HEK293 (cell line): Measurements from ENCODE around the gene AFDN.

Experiments used
- CTCF ChIA-PET: fragments of 350-600 bp; formaldehyde crosslinking; extraction: SDS; loops from one replicate; lab custom pipeline; 2021; ENCODE audit warnings: antibody characterized with exemption; lab: Yijun Ruan, JAX
- POLR2A ChIA-PET: fragments of 300-600 bp; formaldehyde crosslinking; extraction: SDS; loops from one replicate; lab custom pipeline; 2020; ENCODE audit warnings: antibody characterized with exemption, inconsistent platforms; lab: Yijun Ruan, JAX
- H3K27ac ChIP-seq: fragments of 200-500 bp; sonication (Bioruptor generic); 2 replicates; pipeline ENCODE4 v1.5.1; 2014; ENCODE audit warnings: low read depth, low read length, control low read depth, inconsistent platforms; ENCODE audit errors: extremely low read depth
- H3K36me3 ChIP-seq, 2 experiments: fragments of 200-500 bp in 1 of 2; sonication (Bioruptor generic) in 1 of 2; 1 replicate in 1 of 2; 2 replicates in 1 of 2; pipeline ENCODE4 v1.5.1; 2014 to 2017; ENCODE audit warnings: inconsistent platforms in 2 of 2, low read length in 2 of 2; ENCODE audit not compliant: control insufficient read depth in 2 of 2, insufficient read depth in 1 of 2
- H3K4me1 ChIP-seq: fragments of 200-500 bp; sonication (Bioruptor generic); 2 replicates; pipeline ENCODE4 v1.5.1; 2014; ENCODE audit warnings: mild to moderate bottlenecking, low read length, inconsistent platforms; ENCODE audit not compliant: control insufficient read depth, insufficient read depth
- H3K4me3 ChIP-seq: 2 replicates; pipeline ENCODE4 v1.5.1; 2011; ENCODE audit warnings: low read depth, mild to moderate bottlenecking, control low read depth, low read length, moderate library complexity
- H3K9me3 ChIP-seq: fragments of 200-500 bp; sonication (Bioruptor generic); 2 replicates; pipeline ENCODE4 v1.5.1; 2014; ENCODE audit warnings: low read depth, low read length, inconsistent platforms; ENCODE audit not compliant: control insufficient read depth, insufficient read depth
- KLF10 ChIP-seq: fragments of 450-650 bp; IDR thresholded peaks from 2 replicates; pipeline ENCODE4 v1.5.1; 2018; ENCODE audit warnings: missing biosample characterization, mild to moderate bottlenecking, missing genetic modification characterization
- MZF1 ChIP-seq: fragments of 450-650 bp; formaldehyde crosslinking; IDR thresholded peaks from 2 replicates; pipeline ENCODE4 v1.5.1; 2017; ENCODE audit warnings: missing biosample characterization, missing genetic modification characterization, borderline replicate concordance
- REST ChIP-seq: fragments of 450-650 bp; formaldehyde crosslinking; IDR thresholded peaks from 2 replicates; pipeline ENCODE4 v1.5.1; 2016; ENCODE audit warnings: missing biosample characterization, missing genetic modification characterization
- TSHZ1 ChIP-seq: fragments of 450-650 bp; formaldehyde crosslinking; IDR thresholded peaks from 2 replicates; pipeline ENCODE4 v1.5.1; 2016; ENCODE audit warnings: missing biosample characterization, missing genetic modification characterization, borderline replicate concordance
- YY1 ChIP-seq: fragments of 450-650 bp; formaldehyde crosslinking; IDR thresholded peaks from 2 replicates; pipeline ENCODE4 v1.5.1; 2018; ENCODE audit warnings: missing biosample characterization, missing genetic modification characterization
- ZBTB1 ChIP-seq: fragments of 450-650 bp; formaldehyde crosslinking; IDR thresholded peaks from 2 replicates; pipeline ENCODE4 v1.5.1; 2016; ENCODE audit warnings: missing biosample characterization, missing genetic modification characterization
- ZBTB21 ChIP-seq: fragments of 450-650 bp; formaldehyde crosslinking; IDR thresholded peaks from 2 replicates; pipeline ENCODE4 v1.5.1; 2017; ENCODE audit warnings: missing biosample characterization, missing genetic modification characterization
- ZBTB48 ChIP-seq: fragments of 450-650 bp; formaldehyde crosslinking; IDR thresholded peaks from 2 replicates; pipeline ENCODE4 v1.5.1; 2016; ENCODE audit warnings: missing biosample characterization, missing genetic modification characterization
- ZEB2 ChIP-seq: fragments of 450-650 bp; formaldehyde crosslinking; IDR thresholded peaks from 2 replicates; pipeline ENCODE4 v1.5.1; 2016; ENCODE audit warnings: missing biosample characterization, missing genetic modification characterization
- ZNF114 ChIP-seq: fragments of 450-650 bp; formaldehyde crosslinking; IDR thresholded peaks from 2 replicates; pipeline ENCODE4 v1.5.0; 2017; ENCODE audit warnings: missing biosample characterization, missing genetic modification characterization
- ZNF132 ChIP-seq: fragments of 450-650 bp; formaldehyde crosslinking; IDR thresholded peaks from 2 replicates; pipeline ENCODE4 v1.5.1; 2017; ENCODE audit warnings: missing biosample characterization, missing genetic modification characterization, borderline replicate concordance
- ZNF133 ChIP-seq: fragments of 450-650 bp; formaldehyde crosslinking; IDR thresholded peaks from 2 replicates; pipeline ENCODE4 v1.5.1; 2016; ENCODE audit warnings: missing biosample characterization, missing genetic modification characterization
- ZNF140 ChIP-seq: fragments of 450-650 bp; formaldehyde crosslinking; IDR thresholded peaks from 2 replicates; pipeline ENCODE4 v1.5.1; 2016; ENCODE audit warnings: missing biosample characterization, missing genetic modification characterization
- ZNF146 ChIP-seq: fragments of 450-650 bp; formaldehyde crosslinking; IDR thresholded peaks from 2 replicates; pipeline ENCODE4 v1.5.1; 2016; ENCODE audit warnings: missing biosample characterization, missing genetic modification characterization
- ZNF174 ChIP-seq: fragments of 450-650 bp; formaldehyde crosslinking; IDR thresholded peaks from 2 replicates; pipeline ENCODE4 v1.5.0; 2017; ENCODE audit warnings: missing biosample characterization, mild to moderate bottlenecking, missing genetic modification characterization
- ZNF184 ChIP-seq: fragments of 450-650 bp; IDR thresholded peaks from 2 replicates; pipeline ENCODE4 v1.5.1; 2018; ENCODE audit warnings: missing biosample characterization, mild to moderate bottlenecking, missing genetic modification characterization
- ZNF558 ChIP-seq: fragments of 450-650 bp; formaldehyde crosslinking; IDR thresholded peaks from 2 replicates; pipeline ENCODE4 v1.5.1; 2016; ENCODE audit warnings: missing biosample characterization, missing genetic modification characterization
- ZNF571 ChIP-seq: fragments of 450-650 bp; formaldehyde crosslinking; IDR thresholded peaks from 2 replicates; pipeline ENCODE4 v1.5.0; 2017; ENCODE audit warnings: missing biosample characterization, missing genetic modification characterization
- ZNF610 ChIP-seq: fragments of 450-650 bp; formaldehyde crosslinking; IDR thresholded peaks from 2 replicates; pipeline ENCODE4 v1.5.1; 2016; ENCODE audit warnings: missing biosample characterization, missing genetic modification characterization, borderline replicate concordance
- ZNF692 ChIP-seq: fragments of 450-650 bp; formaldehyde crosslinking; IDR thresholded peaks from 2 replicates; pipeline ENCODE4 v1.5.1; 2016; ENCODE audit warnings: missing biosample characterization, missing genetic modification characterization
- ZNF76 ChIP-seq: fragments of 450-650 bp; formaldehyde crosslinking; IDR thresholded peaks from 2 replicates; pipeline ENCODE4; 2016; ENCODE audit warnings: low read depth, missing biosample characterization, missing genetic modification characterization, borderline replicate concordance
- ZNF843 ChIP-seq: fragments of 450-650 bp; formaldehyde crosslinking; IDR thresholded peaks from 2 replicates; pipeline ENCODE4 v1.5.1; 2016; ENCODE audit warnings: missing biosample characterization, missing genetic modification characterization
- TF ChIP-seq, protein P1 (sequence below): fragments of 450-650 bp; formaldehyde crosslinking; IDR thresholded peaks from 2 replicates; pipeline ENCODE4 v1.5.1; 2016; ENCODE audit warnings: missing biosample characterization, missing genetic modification characterization

Gene AFDN

GRCh38 chr6:167881327-167881726, 54.6 kb downstream of the AFDN start (continued):
- TF ChIP-seq TSHZ1 (tag by site-specific recombination) = no peak
- no peak for TF ChIP-seq ZNF692
- TF ChIP-seq ZEB2 (tag by site-specific recombination) = no peak
- no peak for TF ChIP-seq YY1 (tag by site-specific recombination)
- TF ChIP-seq ZNF76 (tag by site-specific recombination) = no peak
- TF ChIP-seq ZBTB1 (tag by site-specific recombination) = no peak
- TF ChIP-seq ZBTB48 (tag by site-specific recombination) = no peak
- no peak for TF ChIP-seq ZNF184
- no peak for TF ChIP-seq ZNF114
- TF ChIP-seq, all 188 proteins: peak for 0

DNA sequence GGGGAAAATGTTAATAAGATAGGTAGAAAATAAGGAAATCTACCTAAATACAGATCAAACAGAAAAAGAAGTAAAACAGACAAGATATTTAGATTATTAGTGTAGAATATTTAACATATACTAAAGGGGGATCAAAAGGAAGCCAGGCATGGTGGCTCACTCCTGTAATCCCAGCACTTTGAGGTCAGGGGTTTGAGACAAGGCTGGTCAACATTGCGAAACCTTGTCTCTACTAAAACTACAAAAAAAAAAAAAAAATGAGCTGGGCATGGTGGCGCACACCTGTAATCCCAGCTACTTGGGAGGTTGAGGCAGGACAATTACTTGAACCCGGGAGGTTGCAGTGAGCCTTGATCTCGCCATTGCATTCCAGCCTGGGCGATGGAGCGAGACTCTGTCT, 55.5 kb downstream of the AFDN start:
- POLR2A ChIA-PET = no interaction called here
- Histone ChIP-seq H3K4me3 (no peak overlapping the region), H3K4me1 (no peaks in the 10 kb centered on the region), H3K9me3 (no peaks in the 10 kb centered on the region)
- no peak for TF ChIP-seq ZNF610
- no peak for TF ChIP-seq ZNF692
- TF ChIP-seq ZNF558 (tag by site-specific recombination) = no peak
- TF ChIP-seq KLF10 (tag by site-specific recombination) = no peak
- TF ChIP-seq REST (tag by site-specific recombination) = no peak
- TF ChIP-seq ZEB2 (tag by site-specific recombination) = no peak
- TF ChIP-seq ZBTB21 (tag by site-specific recombination) = no peak
- no peak for TF ChIP-seq ZNF843 (tag by site-specific recombination)
- no peak for TF ChIP-seq ZNF133 (tag by site-specific recombination)
- no peak for TF ChIP-seq ZNF174
- no peak for TF ChIP-seq ZNF132 (tag by site-specific recombination)
- no peak for TF ChIP-seq MZF1
- no peak for TF ChIP-seq ZNF146
- no peak for TF ChIP-seq ZNF140 (tag by site-specific recombination)
- TF ChIP-seq ZNF571 = no peak
- TF ChIP-seq, protein P1, sequence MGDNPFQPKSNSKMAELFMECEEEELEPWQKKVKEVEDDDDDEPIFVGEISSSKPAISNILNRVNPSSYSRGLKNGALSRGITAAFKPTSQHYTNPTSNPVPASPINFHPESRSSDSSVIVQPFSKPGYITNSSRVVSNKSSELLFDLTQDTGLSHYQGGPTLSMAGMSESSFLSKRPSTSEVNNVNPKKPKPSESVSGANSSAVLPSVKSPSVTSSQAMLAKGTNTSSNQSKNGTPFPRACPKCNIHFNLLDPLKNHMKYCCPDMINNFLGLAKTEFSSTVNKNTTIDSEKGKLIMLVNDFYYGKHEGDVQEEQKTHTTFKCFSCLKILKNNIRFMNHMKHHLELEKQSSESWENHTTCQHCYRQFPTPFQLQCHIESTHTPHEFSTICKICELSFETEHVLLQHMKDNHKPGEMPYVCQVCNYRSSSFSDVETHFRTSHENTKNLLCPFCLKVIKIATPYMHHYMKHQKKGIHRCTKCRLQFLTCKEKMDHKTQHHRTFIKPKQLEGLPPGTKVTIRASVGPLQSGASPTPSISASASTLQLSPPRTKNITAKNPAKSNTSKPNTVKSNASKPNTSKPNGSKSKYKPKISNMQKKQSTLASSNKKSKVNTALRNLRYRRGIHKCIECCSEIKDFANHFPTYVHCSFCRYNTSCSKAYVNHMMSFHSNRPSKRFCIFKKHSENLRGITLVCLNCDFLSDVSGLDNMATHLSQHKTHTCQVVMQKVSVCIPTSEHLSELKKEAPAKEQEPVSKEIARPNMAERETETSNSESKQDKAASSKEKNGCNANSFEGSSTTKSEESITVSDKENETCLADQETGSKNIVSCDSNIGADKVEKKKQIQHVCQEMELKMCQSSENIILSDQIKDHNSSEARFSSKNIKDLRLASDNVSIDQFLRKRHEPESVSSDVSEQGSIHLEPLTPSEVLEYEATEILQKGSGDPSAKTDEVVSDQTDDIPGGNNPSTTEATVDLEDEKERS (tag by site-specific recombination) = no peak
- TF ChIP-seq, all 188 proteins: peak for 0
- CTCF ChIA-PET = interaction anchor here (0.6 kb wide), 1 partner anchor 52 kb away, joined by 6 read pairs; no protein-coding TSS in a partner anchor
- H3K27ac ChIP-seq = no peak overlapping the region
- H3K36me3 ChIP-seq = peaks cover 11 to 88% of the 10 kb centered on the region in 2 experiments
